NCI-H2029 (cell line): ENCODE measurements around the gene UBE2V1.
"Not testable (repeated sequence)": the region's sequence is repeated elsewhere in the genome, so short reads cannot be mapped to it uniquely, and the experiment has no call there.

Source experiments
- DNase-seq: peaks from one replicate; lab custom pipeline; 2025; lab: John Stamatoyannopoulos, UW

UBE2V1 gene

DNA sequence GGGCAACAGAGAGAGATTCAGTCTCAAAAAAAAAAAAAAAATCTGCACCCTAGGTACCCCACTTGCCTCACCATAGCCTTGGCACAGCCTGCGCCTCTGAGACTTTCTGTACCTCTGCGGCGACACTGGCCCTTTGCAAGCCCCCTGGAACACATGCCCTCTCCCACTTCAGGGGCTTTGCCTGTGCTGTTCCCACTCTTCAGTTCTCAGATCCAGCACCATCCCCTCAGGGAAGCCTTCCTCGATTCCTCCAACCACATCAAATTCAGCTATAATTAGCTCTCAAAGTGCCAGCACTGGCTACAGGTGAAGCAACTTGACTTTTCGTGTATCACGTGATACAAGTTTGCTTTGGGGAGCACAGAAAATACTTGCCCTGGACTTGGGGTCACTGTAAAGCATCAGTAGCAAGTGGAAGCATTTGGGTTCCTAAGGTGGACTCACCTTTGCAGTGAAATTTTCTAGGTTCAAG lies 2.1 kb upstream of the UBE2V1 start:
- no peak for DNase-seq

DNA sequence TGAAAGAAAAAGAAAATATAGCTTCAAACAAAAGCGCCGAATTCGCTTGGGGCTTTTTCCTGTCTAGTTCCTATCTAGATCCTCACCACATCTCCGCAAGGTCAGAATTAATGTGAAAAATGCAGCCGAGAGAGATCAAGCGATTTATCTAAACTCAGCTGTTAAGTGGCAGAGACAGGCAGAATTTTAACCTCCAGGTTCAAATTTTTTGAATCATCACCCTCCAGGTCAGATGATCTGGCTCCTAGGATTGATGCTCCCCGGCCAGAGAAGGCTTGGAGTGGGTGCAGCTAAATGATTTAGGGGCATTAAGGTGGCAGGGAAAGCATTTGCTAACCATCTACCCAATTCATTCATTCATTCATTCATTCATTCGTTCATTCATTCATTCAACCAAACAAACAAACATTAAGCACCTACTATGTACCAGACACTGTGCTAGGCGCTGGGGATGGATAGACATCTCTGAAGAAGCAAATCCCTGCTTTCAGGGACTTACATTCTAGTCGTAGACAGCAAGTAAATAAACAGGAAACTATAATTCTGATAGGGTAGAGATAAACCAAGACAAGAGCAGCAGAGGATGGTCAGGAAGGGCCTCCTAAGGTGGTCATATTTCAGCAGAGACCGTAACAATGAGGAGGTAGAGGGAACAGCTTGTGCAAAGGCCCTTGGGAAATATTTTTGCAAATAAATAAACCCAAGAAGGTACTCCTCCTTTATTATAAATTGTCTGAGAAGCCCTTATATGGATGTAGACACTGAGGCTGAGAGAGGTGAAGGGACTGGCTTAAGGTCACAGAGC lies 672 bp upstream of the UBE2V1 start:
- DNase-seq: no peak

DNA sequence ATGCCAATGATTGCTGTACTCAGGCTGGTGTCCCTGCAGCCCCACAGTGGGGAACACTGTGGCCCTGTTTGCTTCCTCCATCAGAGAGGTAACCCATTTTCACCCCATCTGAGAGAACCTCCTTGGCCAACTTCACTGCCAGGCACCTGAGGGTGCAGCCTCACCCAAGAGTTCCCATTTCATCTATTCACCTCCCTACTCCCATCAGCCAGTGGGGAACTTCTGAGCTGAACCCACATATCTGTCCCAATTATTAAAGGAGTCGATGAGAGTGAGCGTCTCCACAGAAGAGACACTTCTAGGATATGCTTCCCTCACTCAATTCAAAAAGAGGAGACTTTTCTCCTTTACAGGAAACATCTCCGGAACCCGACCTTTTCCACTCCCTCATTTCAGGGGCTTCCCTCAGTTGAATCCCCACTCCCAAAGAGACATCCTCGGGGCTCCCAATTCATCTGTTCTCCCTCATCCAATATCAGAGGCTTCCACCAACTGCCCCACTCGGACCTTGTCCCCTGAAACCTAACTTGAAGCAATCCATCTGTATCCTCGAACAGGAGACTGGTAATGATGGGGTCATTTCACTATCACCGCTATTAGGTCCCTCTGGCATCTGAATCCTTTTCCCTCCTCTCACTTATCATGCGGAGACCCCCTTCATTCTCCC lies 988 bp downstream of the UBE2V1 start:
- no peak for DNase-seq

DNA sequence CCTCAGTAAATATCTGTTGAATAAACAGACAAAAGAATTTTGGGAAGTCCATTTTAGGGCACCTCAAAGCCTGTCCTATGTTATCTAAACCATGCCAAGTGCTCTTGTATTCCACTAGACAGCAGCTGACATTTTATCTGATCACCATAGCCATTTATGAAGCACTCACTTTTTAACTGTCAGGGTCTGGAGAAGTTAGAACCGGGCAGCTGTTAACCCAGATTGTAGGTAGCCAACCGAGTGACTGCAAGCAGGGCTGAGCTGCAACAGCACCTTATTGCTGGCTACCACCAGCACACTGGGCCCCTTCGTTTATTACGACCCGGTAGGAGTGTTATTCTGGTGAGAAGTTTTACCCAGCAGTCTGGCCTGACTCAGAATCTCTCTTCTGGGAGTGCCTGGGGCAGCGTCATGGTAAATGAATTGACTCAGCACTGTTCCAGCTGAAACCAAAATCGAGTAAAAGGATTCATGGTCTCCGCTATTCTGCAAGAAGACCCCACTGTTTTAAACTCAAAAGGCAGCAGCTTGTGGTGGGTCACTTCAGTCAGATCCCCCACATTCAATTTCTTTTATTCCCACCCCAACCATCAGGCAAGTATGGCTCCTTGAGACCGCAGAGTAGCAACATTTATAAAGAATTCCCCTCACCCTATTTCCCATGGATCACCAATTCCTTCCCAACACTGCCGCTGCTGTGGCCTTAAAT lies 1.7 kb downstream of the UBE2V1 start:
- DNase-seq: no peak

DNA sequence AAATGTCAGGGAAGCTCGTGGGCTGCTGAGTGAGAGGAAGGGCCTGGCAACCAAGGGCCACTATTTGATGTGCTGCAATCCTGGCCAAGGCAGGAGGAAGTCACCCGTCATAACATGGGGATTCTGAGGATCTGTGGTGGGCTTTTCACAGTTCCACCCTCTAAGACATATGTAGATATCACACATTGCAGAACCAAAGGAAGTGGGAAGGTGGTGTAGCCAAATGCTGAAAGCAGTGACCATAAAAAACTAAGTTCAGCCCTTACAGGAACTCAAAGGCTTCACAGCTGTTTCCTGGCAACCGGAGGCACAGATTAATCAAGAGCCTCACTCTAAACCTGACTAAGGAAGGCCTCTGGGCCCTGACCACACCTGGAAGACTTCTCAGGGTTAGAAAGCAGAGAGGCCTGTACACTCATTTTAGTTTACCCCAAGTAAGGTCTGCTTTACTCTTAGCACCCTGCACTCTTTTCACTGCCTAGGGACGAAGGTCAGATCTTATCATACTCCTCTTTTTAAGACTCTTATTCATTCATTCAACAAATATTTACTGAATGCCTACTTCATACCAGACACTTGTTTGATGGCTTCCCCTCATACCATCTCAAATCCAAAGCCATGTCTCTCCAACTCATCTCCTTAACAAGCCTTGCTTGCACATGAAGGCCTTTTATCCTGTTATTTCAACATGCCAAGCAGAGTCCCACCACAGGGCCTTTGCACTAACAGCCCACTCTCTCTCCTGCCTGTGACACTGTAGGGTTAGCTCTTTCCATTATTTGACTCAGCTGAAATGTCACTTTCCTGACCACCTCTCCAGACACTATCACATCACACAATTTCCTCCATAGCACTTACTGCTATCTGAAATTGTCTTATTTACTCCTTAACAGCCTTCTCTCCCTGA lies 2.6 kb downstream of the UBE2V1 start:
- DNase-seq: no peak

DNA sequence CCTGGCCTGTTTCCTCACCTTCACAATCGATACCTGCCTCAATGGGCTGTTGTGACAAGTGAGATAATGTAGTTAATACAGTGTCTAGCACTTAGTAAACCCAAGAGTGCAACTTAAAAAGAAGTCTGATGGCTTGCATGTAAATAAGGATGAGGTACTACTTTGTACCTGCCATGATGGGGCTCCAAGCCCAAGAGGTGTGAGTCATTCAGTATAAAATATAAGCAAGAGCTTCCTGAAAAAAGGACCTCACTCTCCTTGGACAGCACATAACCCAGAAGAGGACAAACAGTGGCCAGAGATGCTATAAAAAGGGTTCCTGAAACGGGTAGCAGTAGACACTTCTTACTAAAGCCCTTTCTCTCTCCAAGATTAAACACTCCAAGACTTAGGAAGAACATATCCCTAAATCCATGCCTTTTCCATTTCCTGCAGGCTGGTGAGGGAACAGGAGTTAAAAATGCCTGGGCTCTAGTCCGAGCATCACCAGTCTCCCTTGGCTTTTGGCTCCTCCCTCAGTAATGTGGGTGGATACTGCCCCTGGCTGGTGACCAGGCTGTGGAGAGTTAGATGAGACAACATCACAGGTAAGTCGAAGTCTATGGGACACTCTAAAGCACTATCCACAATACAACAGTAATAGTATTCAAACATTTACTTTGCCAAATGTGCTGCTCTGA lies 4.3 kb downstream of the UBE2V1 start:
- no peak for DNase-seq

GRCh38 chr20:50107796-50108331 lies 5.1 kb downstream of the UBE2V1 start:
- no peak for DNase-seq

DNA sequence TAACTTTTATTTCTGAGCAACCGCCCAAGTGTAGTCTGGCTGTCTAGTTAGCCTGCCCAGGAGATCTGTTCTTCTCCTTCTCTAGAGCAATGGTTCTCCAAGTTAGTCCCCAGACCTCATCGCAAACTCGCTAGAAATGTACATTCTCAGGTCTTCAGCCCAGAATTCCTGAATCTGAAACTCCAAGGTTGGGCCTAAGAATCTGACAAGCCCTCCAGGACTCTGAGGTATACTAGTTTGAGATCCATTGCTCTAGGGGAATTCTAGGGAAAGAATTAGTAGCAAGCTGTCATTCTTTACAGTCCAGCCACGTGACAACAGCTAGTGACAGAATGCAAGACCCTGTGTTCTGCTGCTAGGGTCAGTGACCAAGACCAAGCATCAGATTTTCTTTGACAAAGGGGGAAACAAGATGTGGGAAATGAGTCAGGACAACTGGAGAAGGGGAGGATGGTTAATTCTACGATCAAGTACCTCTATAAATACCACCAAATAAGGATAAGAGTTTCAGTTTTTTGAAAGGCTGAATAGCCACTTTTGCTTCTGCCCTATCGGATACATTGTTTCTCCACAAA lies 5.8 kb downstream of the UBE2V1 start:
- DNase-seq: no peak

DNA sequence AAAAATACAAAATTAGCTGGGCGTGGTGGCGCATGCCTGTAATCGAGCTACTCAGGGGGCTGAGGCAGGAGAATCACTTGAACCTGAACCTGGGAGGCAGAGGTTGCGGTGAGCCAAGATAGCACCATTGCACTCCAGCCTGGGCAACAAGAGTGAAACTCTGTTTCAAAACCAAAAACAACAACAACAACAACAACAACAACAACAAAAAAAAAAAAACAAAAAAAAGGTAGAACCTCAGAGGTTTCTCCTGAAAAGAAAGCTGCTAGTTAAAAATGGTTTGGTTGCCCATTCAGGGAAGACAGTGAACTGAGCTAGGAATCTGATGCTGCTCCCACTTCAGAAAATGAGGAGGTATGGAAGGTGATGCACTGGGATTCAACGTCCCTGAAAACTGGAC lies 6.3 kb downstream of the UBE2V1 start:
- DNase-seq: not testable (repeated sequence)

GRCh38 chr20:50103464-50104107 lies 9.4 kb downstream of the UBE2V1 start:
- not testable (repeated sequence) for DNase-seq

DNA sequence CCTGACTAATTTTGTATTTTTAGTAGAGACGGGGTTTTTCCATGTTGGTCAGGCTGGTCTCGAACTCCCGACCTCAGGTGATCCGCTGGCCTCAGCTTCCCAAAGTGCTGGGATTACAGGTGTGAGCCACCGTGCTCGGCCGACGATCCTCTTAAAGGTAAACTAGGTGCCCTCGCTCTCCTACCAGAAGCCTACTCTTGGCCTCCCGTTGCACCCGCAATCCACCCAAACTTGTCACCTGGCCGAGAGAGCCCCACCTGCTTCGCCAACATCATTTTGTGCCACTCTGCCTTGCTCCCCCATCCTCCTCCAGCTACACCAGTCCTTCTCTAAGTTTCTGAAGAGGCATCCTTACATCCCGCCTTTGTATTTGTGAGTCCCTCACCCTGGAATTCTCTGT lies 10.4 kb downstream of the UBE2V1 start:
- DNase-seq: not testable (repeated sequence)

DNA sequence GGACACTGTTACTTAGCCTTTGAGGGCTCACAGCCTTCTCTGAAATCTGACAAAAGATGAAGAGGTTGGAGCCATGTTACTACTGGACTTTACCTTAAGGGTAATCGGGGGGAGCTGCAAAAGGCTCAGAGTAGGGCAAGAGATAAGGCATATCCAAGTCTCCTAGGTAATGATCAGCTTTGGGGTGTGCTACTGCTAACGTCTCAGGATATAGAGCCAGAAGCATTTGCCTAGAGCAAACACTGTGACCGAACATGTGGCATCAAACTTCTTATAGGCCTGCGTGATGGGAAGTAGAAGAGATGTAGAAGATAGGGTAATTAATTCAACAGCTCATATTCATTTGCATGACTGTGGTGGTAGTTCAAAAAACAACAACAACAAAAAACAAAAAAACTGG lies 11.1 kb downstream of the UBE2V1 start:
- DNase-seq: no peak

GRCh38 chr20:50101281-50101680 lies 11.7 kb downstream of the UBE2V1 start:
- DNase-seq: no peak

GRCh38 chr20:50100552-50100951 lies 12.4 kb downstream of the UBE2V1 start:
- no peak for DNase-seq

DNA sequence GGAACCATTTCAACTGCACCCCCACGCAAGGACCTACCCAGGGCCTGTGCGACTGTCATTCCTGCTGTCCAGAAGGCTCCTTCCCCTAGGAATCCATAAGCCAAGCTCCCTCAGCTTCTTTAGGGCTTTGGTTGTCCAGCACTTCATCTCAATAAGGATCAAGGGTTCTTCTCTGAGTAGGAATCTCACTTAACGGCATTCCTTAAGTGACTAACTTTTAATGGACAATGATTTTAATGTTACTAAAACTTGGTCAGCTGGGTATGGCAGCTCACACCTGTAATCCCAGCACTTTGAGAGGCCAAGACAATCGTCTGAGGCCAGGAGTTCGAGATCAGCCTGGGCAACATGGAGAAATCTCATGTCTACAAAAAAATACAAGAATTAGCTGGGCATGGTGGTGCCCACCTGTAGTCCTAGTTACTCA lies 13.4 kb downstream of the UBE2V1 start:
- no peak for DNase-seq

DNA sequence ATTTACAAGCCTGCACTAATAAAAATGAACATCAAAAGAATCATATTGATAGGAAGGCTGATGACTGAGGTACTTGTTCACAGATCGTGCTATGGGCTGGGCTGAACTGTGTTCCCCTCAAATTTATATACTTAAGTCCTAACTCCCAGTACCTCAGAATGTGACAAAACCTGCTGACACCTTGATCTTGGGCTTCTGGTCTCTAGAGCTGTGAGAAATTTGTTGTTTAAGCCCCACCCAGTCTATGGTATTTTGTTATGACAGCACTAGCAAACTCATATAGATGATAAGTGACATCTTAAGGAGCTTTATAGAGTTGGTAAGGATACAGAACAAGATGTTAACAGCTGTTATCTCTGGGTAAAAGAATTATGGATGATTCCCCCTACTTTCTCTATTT lies 13.8 kb downstream of the UBE2V1 start:
- DNase-seq: no peak

- DNase-seq: no peak
Observed at GRCh38 chr20:50098259-50098658, 14.7 kb downstream of the UBE2V1 start.

- no peak for DNase-seq
Observed at GRCh38 chr20:50097843-50098242, 15.1 kb downstream of the UBE2V1 start.

DNA sequence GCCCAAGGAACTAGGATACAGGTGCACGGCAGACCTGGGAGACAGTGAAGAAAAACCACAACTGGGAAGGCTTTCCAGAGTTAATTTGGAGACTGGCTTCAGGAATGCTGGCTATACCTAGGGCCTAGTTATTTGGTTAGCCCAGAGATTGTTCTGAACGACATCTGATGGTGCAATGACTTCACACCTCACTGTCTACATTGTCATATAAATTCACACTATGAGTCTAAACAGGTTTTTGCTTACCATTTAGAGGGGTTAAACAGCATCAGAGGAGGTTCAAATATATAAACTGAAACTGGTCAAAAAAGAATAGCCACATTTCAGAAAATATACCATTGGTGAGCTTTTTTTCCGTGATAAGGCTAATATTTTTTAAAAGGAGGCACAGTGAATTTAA lies 16.7 kb downstream of the UBE2V1 start:
- DNase-seq: no peak

DNA sequence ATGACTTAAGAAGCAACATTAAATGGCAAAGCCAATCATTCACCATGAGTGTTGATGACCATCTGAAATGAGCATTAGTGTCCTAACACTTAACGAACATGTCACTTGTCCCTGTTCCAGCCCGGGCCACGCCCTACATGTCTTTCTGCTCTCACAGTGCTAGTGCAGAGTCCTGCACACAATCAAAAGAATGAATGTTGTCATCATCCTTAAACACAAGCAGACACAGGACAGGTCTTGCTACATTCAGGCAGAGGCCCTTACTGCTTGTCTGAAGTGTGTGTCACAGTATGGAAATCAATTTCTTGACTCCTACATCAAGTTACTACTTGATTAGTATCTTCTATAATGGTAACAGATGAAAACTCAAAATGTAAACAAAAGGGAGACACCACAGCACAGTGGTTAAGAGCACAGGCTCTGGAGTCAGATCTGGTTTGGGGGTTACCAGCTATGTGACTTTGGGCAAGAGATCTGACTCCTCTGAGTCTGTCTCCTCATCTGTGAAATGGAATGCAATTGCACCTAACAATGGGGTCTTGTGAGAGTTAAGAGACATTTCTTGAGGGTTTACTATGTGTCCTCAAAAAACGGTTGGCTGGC lies 17.4 kb downstream of the UBE2V1 start:
- DNase-seq: no peak
